Measurements from ENCODE around the gene MYOC. TPM values are rescaled to one million over a fixed set of nuclear protein-coding genes. Genes with fewer than 3 reads are reported as not detected.
"Not testable (repeated sequence)": the region's sequence is repeated elsewhere in the genome, so short reads cannot be mapped to it uniquely, and the experiment has no call there.

The MYOC gene
- total RNA-seq, 3 donors from 2014 or later (not counting 1 experiment from before 2014, with no cell fraction given) = not detected

GRCh38 chr1:171663036-171663853 lies 10.8 kb upstream of the MYOC start:
- H3K4me3 ChIP-seq (ENCODE audit: low read length) = no peak overlapping the region
- ATAC-seq = no peak
- no peaks in the 10 kb centered on the region for H3K27me3 ChIP-seq (ENCODE audit: control insufficient read depth, insufficient read depth, low read length)
- no peak overlapping the region for H3K4me3 Mint-ChIP-seq
- H3K4me1 ChIP-seq (ENCODE audit: control insufficient read depth, insufficient read depth, low read length) = no peaks in the 10 kb centered on the region
- H3K27ac ChIP-seq (ENCODE audit: low read length) = no peak overlapping the region
- H3K36me3 ChIP-seq (ENCODE audit: control insufficient read depth, insufficient read depth, low read length) = no peaks in the 10 kb centered on the region
- no peak overlapping the region for H3K27ac Mint-ChIP-seq
- H3K27me3 Mint-ChIP-seq (ENCODE audit: low read depth in 2 of 2) = peaks cover 0 to 9% of the 10 kb centered on the region in 2 donors
- no peaks in the 10 kb centered on the region for H3K9me3 ChIP-seq (ENCODE audit: control insufficient read depth, insufficient read depth, low read length)
- WGBS (ENCODE audit: insufficient coverage) = 90% methylated on average over 6 of the region's 7 CpGs
- H3K4me1 Mint-ChIP-seq = no peaks in the 10 kb centered on the region
- no peak for DNase-seq
- intact Hi-C loops (cut with micrococcal nuclease) = no loop called here
- H3K9me3 Mint-ChIP-seq = no peaks in the 10 kb centered on the region
- no peak for TF ChIP-seq CTCF (IDR thresholded peaks at IDR 0.05)
- no peaks in the 10 kb centered on the region for H3K36me3 Mint-ChIP-seq

DNA sequence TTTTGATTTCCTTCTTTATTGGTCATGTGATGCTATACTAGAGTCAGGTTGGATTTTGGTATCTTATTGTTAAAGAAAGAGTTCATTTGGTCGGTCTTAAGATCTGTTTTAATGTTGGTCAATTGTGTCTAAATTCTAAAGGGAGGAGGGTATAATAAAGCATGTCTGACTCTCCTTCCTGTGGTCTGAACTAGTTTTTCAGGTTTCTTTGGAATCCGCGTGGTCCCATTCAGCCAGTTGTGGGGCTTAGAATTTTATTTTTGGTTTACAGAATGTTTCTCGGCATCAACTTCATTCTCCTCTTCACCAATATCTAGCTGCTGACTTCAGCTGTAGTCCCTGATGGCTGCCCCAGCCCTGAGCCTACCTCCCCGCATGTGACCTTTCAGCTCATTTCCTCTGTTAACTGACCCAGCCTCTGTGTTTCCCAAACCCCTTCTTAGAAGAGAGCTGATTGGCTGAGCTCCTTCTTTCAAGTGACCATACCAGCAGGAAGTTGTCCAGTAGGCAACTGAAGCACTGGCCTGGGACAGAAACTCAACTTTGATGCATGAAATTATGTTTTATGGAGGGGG lies 8.7 kb upstream of the MYOC start:
- H3K9me3 ChIP-seq (ENCODE audit: control insufficient read depth, insufficient read depth, low read length) = no peaks in the 10 kb centered on the region
- H3K4me3 ChIP-seq (ENCODE audit: low read length) = no peak overlapping the region
- no peaks in the 10 kb centered on the region for H3K27me3 ChIP-seq (ENCODE audit: control insufficient read depth, insufficient read depth, low read length)
- no peak overlapping the region for H3K27ac ChIP-seq (ENCODE audit: low read length)
- Mint-ChIP-seq H3K27me3 (ENCODE audit: low read depth in 2 of 2) (peaks cover 13% of the 10 kb centered on the region in 2 donors), H3K9me3 (no peaks in the 10 kb centered on the region), H3K27ac (no peak overlapping the region), H3K4me1 (no peaks in the 10 kb centered on the region), H3K4me3 (no peak overlapping the region), H3K36me3 (no peaks in the 10 kb centered on the region)
- no peak for ATAC-seq
- TF ChIP-seq CTCF (IDR thresholded peaks at IDR 0.05) = no peak
- no peaks in the 10 kb centered on the region for H3K36me3 ChIP-seq (ENCODE audit: control insufficient read depth, insufficient read depth, low read length)
- intact Hi-C loops (cut with micrococcal nuclease) = no loop called here
- WGBS (ENCODE audit: insufficient coverage) = 95% methylated on average over 3 of the region's 5 CpGs
- no peak for DNase-seq
- no peaks in the 10 kb centered on the region for H3K4me1 ChIP-seq (ENCODE audit: control insufficient read depth, insufficient read depth, low read length)

- H3K27ac ChIP-seq (ENCODE audit: low read length); H3K27ac Mint-ChIP-seq; H3K4me1 ChIP-seq (ENCODE audit: control insufficient read depth, insufficient read depth, low read length); H3K9me3 ChIP-seq (ENCODE audit: control insufficient read depth, insufficient read depth, low read length); H3K9me3 Mint-ChIP-seq; H3K4me3 Mint-ChIP-seq; H3K4me3 ChIP-seq (ENCODE audit: low read length); ATAC-seq; intact Hi-C loops (cut with micrococcal nuclease); H3K27me3 ChIP-seq (ENCODE audit: control insufficient read depth, insufficient read depth, low read length); DNase-seq; H3K36me3 Mint-ChIP-seq; H3K36me3 ChIP-seq (ENCODE audit: control insufficient read depth, insufficient read depth, low read length): not testable (repeated sequence)
- H3K4me1 Mint-ChIP-seq = peaks cover 0 to 11% of the 10 kb centered on the region in 2 donors
- H3K27me3 Mint-ChIP-seq (ENCODE audit: low read depth in 2 of 2) = peaks cover 31 to 50% of the 10 kb centered on the region in 2 donors
- 97% methylated on average over 5 of the region's 9 CpGs for WGBS (ENCODE audit: insufficient coverage)
These were observed 3.7 kb upstream of the MYOC start for GRCh38 chr1:171656206-171656605.

- no peaks in the 10 kb centered on the region for H3K36me3 ChIP-seq (ENCODE audit: control insufficient read depth, insufficient read depth, low read length)
- H3K36me3 Mint-ChIP-seq = no peaks in the 10 kb centered on the region
- peak overlapping the region; percentile 17 for H3K4me3 Mint-ChIP-seq
- intact Hi-C loops (cut with micrococcal nuclease) = loop anchor here (2.0 kb wide), 1 partner anchor 85 kb away; no protein-coding TSS in a partner anchor
- H3K4me1 Mint-ChIP-seq = peaks cover 0 to 11% of the 10 kb centered on the region in 2 donors
- no peak for DNase-seq
- peaks cover 7% of the 10 kb centered on the region for H3K4me1 ChIP-seq (ENCODE audit: control insufficient read depth, insufficient read depth, low read length)
- WGBS (ENCODE audit: insufficient coverage) = 59% methylated on average over 5 of the region's 6 CpGs
- H3K27ac ChIP-seq (ENCODE audit: low read length) = no peak overlapping the region
- no peak for TF ChIP-seq CTCF (IDR thresholded peaks at IDR 0.05)
- ATAC-seq = no peak
- H3K27me3 ChIP-seq (ENCODE audit: control insufficient read depth, insufficient read depth, low read length) = no peaks in the 10 kb centered on the region
- no peaks in the 10 kb centered on the region for H3K9me3 ChIP-seq (ENCODE audit: control insufficient read depth, insufficient read depth, low read length)
- peaks cover 36 to 55% of the 10 kb centered on the region in 2 donors for H3K27me3 Mint-ChIP-seq (ENCODE audit: low read depth in 2 of 2)
- no peak overlapping the region for H3K27ac Mint-ChIP-seq
- H3K9me3 Mint-ChIP-seq = no peaks in the 10 kb centered on the region
- no peak overlapping the region for H3K4me3 ChIP-seq (ENCODE audit: low read length)
These were observed 3.2 kb upstream of the MYOC start for GRCh38 chr1:171655746-171656116.
